NCI-H510A (cell line): ENCODE measurements around the gene PKMYT1.
A peak's percentile ranks its signal among the peaks of the same experiment; 100 is the strongest.

Experiments
- DNase-seq: peaks from one replicate; lab custom pipeline; 2025; lab: John Stamatoyannopoulos, UW

Gene PKMYT1

DNA sequence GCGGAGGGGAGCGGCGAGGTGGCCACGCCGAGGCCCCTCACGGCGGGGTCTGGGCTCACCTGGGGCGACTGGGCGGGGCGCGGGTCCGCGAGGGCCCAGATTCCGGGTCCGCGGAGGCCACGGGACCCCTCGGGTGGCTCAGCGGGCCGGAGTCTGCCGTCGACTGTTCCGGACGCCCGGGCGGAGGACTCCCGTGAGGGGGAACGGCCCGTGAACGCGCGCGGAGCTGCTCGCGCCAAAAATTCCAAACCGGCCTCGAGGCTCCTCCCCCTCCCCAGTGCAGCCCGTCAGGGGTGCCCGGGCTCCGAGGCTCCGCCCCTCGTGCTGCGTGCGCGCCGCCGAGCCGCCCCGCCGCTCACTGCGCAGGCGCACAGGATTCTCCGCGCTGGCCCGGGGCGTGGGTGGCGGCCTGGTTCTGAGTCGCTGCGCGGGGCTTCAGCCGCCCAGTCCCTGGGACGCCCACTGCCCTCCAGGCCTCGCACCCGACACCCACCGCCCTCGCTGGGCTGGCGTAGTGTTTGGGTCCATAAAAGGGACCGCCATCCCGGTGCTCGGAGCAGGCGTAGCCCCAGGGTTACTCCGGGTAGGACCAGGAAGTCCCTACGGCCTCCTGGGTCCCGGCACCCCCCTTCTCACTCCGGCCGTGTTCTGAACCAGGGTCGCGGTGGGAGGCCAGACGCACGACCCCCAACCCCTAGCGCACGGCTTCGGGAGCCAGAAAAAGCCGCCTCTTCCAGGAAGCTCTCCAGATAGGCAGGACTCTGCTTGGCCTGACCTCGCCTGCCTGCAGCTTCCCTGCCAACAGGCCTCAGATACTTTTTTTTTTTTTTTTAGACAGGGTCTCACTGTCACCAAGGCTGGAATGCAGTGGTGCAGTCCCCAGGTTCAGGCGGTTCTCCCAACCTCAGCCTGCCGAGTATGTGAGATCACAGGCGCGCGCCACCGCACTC lies at the start of gene PKMYT1:
Gene PKMYT1, minus strand, starts transcription at position 220 of the 950 bp plus-strand sequence. CDS start 789 bp downstream, outside the sequence.
- peak; percentile 62 for DNase-seq

GRCh38 chr16:3029491-3030221 lies 49.4 kb upstream of the PKMYT1 start:
- no peak for DNase-seq

- no peak for DNase-seq
Observed at GRCh38 chr16:3028716-3029319, 48.6 kb upstream of the PKMYT1 start.

GRCh38 chr16:3027983-3028715 lies 47.9 kb upstream of the PKMYT1 start:
- no peak for DNase-seq

DNA sequence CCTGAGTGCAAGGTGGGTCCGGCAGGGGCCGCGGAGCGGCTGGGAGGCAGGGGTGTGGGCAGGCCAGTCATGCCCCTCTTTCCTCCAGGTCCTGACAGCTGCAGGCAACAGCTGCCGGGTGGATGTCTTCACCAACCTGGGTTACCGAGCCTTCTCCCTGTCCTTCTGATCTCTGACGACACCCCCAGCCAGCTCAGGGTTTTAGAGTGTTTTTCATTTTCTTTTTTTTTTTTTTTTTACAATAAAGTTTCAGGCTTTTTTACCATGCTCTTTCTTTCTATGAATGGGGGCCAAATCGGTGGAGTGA lies 47.2 kb upstream of the PKMYT1 start:
- DNase-seq: no peak

- DNase-seq: no peak
Observed at GRCh38 chr16:3026609-3027488, 46.6 kb upstream of the PKMYT1 start.

DNA sequence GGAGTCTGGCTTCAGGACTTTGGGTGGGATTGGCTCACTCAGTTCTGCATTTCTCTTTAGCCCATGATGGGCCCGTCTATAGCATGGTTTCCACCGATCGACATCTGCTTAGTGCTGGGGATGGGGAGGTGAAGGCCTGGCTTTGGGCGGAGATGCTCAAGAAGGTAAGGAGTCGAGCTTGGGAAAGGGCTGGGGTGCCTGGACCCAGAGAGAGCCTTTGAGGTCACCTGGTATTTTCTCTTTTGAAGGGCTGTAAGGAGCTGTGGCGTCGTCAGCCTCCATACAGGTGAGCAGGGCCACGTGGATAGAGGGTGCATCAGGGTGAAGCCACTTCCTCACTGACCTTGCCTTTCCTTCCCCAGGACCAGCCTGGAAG lies 45.7 kb upstream of the PKMYT1 start:
- no peak for DNase-seq

DNA sequence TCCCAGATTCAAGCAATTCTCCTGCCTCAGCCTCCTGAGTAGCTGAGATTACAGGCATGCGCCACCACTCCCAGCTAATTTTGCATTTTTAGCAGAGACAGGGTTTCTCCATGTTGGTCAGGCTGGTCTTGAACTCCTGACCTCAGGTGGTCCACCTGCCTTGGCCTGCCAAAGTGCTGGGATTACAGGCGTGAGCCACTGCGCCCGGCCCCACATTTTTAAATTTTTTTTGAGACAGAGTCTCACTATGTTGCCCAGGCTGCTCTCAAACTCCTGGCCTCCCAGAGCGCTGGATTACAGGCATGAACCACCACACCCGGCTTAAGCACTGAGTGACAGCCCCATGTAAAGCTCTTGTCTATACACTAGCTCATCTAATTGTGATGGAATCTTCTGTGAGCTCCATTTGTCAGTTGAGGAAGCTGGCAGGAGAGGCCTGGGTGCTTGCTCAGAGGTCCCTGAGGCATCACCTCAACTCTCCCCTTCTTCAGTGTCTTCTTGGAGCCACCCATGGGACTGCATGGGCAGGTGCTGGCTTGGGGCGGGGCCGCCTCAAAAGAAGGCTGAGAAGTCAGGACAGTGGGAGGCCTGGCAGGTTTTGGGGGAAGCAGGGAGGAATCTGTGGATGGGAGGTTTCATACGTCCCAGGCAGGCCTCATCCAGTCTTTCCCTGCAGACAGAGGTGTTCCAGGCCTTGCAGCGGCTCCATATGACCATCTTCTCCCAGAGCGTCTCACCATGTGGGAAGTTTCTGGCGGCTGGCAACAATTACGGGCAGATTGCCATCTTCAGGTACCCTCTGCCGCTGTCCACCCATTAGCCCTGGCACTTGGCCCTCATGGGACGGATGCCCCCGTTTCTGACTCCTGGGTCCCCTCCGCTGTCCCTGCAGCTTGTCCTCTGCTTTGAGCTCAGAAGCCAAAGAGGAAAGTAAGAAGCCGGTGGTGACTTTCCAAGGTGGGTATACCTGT lies 45.1 kb upstream of the PKMYT1 start:
- DNase-seq: no peak

- peak; percentile 87 for DNase-seq
Observed at GRCh38 chr16:3023669-3024478, 43.6 kb upstream of the PKMYT1 start, which contains the start of the genes HCFC1R1 and THOC6. Gene HCFC1R1, minus strand, starts transcription at chr16:3023942. Its CDS starts 1 bp downstream, at chr16:3023941. Gene THOC6, plus strand, starts transcription at chr16:3024035. Its CDS starts 292 bp downstream, at chr16:3024327.

- DNase-seq: no peak
Observed at GRCh38 chr16:3023415-3023668, 43.1 kb upstream of the PKMYT1 start.

DNA sequence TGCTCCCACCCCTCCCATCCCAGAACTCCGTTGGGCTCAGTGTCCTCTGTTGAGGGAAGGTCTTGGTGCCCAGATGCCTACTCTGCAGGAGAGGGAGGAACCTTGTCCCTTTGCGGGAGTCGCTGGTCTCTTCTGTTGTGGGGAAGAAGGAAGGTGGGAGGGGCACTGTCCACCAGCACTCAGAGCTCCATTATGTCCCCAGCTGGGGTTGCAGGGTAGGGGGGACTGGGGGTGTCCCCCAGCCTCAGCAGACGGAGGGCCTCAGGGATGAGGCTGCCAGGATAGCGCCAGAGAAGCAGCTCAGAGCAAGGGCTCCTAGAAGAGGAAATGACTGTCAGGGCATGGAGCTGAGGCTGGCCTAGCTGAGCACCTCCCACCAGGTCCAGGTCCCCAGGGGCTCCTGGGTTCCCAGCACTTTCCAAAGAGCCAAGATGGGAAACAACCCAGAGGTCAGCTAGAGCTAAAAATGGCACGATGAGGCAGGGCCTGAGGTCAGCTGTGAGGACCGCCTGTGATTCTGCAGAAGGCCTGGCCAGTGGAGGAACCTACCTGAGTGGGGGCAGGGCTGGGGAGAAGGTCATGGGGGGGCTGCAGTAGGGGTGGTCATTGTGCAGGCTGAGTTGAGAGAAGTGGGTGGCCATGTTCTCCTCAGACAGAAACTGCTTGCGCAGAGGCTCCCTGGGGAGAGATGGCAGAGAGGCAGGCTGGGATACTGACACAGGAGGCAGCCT lies 42.6 kb upstream of the PKMYT1 start:
- no peak for DNase-seq

- no peak for DNase-seq
Observed at GRCh38 chr16:3022208-3022683, 42.0 kb upstream of the PKMYT1 start.

DNA sequence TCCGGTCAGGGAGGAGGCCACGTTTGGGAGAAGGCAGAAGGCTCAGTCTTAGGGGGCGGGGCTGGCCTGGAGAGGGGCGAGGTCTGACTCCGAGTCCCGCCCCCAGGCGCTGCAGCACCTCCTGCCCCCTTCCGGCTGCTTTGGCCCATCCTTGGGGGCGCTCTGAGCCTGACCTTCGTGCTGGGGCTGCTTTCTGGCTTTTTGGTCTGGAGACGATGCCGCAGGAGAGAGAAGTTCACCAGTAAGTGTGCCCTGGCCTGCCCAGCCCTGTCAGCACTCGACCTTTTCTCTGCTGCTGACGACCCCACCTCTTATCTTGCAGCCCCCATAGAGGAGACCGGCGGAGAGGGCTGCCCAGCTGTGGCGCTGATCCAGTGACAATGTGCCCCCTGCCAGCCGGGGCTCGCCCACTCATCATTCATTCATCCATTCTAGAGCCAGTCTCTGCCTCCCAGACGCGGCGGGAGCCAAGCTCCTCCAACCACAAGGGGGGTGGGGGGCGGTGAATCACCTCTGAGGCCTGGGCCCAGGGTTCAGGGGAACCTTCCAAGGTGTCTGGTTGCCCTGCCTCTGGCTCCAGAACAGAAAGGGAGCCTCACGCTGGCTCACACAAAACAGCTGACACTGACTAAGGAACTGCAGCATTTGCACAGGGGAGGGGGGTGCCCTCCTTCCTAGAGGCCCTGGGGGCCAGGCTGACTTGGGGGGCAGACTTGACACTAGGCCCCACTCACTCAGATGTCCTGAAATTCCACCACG lies 41.4 kb upstream of the PKMYT1 start:
- DNase-seq: no peak

- no peak for DNase-seq
Observed at GRCh38 chr16:3020604-3021448, 40.6 kb upstream of the PKMYT1 start.

DNA sequence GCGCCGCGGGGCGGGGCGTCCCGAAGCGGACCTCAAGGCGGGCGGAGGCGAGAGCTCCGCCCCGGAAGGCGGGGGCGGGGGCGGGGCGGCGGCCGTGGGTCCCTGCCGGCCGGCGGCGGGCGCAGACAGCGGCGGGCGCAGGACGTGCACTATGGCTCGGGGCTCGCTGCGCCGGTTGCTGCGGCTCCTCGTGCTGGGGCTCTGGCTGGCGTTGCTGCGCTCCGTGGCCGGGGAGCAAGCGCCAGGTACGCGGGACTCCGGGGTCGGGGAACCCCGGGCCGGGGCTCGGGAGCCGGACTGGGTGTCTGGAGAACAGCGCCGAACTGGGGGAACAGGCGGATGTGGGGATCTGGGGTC lies 40.0 kb upstream of the PKMYT1 start, which contains the start of gene TNFRSF12A:
Gene TNFRSF12A, plus strand, starts transcription at position 122 of the 357 bp plus-strand sequence. Its CDS starts 30 bp downstream, at position 152.
- no peak for DNase-seq

DNA sequence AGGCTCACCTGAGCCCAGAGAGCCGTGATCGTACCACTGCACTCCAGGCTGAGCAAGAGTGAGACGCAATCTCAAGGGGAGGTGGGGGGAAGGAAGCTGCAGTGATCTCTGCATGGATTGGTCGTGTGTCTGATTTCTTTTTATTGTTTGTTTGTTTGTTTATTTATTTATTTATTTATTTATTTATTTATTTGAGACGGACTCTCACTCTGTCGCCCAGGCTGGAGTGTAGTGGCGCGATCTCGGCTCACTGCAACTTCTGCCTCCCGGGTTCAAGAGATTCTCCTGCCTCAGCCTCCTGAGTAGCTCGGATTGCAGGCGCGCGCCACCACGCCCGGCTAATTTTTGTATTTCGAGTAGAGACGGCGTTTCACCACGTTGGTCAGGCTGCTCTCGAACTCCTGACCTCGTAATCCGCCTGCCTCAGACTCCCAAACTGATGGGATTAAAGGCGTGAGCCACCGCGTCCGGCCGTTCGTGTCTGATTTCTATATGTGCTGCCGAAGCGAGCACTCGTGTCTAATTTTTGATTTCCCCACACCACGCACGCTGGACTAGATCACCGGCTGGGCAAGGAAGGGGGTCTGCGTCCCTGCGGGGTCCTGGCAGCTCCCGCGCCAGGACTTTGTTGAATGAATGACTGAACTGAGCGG lies 39.5 kb upstream of the PKMYT1 start:
- no peak for DNase-seq
